Rectal smooth muscle tissue (tissue), 1 donor: Measurements from ENCODE around the gene CDKAL1.
"Not testable (repeated sequence)": the region's sequence is repeated elsewhere in the genome, so short reads cannot be mapped to it uniquely, and the experiment has no call there.

Experiments used
- H3K27ac ChIP-seq: one replicate; pipeline ENCODE4 v1.7.0; 2013; ENCODE audit warnings: low read depth, low read length, inconsistent platforms
- H3K27me3 ChIP-seq: one replicate; pipeline ENCODE4 v1.7.0; 2013; ENCODE audit warnings: low read length; ENCODE audit not compliant: control insufficient read depth, insufficient read depth
- H3K36me3 ChIP-seq: one replicate; pipeline ENCODE4 v1.7.0; 2013; ENCODE audit warnings: low read length; ENCODE audit not compliant: control insufficient read depth, insufficient read depth
- H3K4me1 ChIP-seq: one replicate; pipeline ENCODE4 v1.7.0; 2013; ENCODE audit warnings: low read length; ENCODE audit not compliant: control insufficient read depth, insufficient read depth
- H3K4me3 ChIP-seq: one replicate; pipeline ENCODE4 v1.7.0; 2013; ENCODE audit warnings: low read length
- H3K9ac ChIP-seq: one replicate; pipeline ENCODE4 v1.7.0; 2013; ENCODE audit warnings: low read length

The CDKAL1 gene

GRCh38 chr6:20533746-20534294 lies 437 bp upstream of the CDKAL1 start:
- no peak overlapping the region for H3K9ac ChIP-seq
- peak overlapping the region; percentile 64 for H3K27ac ChIP-seq
- H3K4me1 ChIP-seq, result peaks cover 4% of the 10 kb centered on the region
- peak overlapping the region; percentile 93 for H3K4me3 ChIP-seq
- no peaks in the 10 kb centered on the region for H3K27me3 ChIP-seq
- H3K36me3 ChIP-seq, result no peaks in the 10 kb centered on the region

DNA sequence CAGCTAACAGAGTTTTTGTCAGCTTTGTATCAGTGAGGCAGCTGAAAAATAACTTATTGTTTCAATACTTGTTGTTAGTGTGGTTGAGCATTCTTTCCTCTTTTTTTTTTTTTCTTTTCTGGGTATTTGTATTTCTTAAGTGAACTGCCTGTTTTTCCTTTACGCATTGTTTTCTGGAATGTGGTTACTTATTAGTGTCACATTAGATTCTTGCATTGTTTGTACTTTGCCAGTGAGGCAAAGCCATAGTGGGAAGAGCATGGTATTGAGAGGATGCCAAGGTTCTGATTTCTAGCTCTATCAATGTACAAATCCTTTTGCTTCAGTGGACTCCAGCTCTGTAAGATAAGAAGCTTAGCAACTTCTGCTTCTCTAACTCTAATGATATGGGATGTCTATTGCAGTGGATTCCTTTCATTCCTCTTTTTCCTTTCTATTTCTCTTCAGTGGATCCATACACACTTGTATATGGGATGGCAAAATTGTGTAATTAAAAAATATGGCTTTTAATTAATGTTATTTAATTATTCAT lies 3.9 kb downstream of the CDKAL1 start:
- H3K36me3 ChIP-seq, result no peaks in the 10 kb centered on the region
- peaks cover 6% of the 10 kb centered on the region for H3K4me1 ChIP-seq
- no peaks in the 10 kb centered on the region for H3K27me3 ChIP-seq
- no peak overlapping the region for H3K27ac ChIP-seq
- no peak overlapping the region for H3K9ac ChIP-seq
- H3K4me3 ChIP-seq, result no peak overlapping the region

DNA sequence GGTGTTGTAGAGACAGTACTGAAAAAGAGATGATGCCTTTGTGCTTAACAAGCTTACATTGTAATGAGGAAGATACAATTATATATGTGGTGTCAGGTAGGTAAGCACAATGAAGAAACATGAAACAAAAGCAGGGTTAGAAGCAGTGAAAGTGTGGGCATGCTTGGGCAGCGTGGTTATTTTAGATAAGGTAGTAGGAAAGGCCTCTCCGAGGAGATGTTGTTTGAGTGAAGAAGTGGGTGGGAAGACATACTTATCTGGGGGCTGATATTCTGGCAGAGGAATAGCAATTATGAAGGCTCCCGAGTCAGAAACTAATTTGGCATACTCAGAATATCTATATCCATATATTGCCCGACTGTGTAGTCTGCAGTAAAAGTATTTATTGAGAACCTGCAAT lies 4.7 kb downstream of the CDKAL1 start:
- no peaks in the 10 kb centered on the region for H3K36me3 ChIP-seq
- no peak overlapping the region for H3K27ac ChIP-seq
- no peaks in the 10 kb centered on the region for H3K27me3 ChIP-seq
- no peak overlapping the region for H3K9ac ChIP-seq
- peaks cover 7% of the 10 kb centered on the region for H3K4me1 ChIP-seq
- H3K4me3 ChIP-seq, result no peak overlapping the region

DNA sequence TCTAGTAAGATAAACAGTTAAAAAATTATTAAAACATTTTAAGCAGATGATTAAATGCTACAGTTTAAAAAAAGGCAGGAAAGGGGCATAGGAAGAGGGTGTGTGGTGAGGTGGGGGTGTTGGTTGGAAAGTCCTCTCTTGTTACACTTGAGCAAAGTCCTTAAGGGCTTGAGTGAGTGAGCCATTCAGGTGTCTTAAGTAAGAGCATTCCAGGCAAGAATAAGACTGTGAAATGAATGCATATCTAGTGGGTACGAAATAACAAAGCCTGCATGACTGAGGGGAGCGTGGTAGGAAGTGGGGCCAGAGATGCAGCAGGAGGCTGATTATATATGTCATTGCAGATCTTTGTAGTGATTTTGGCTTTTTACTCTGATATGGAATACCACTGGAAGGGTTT lies 5.1 kb downstream of the CDKAL1 start:
- no peak overlapping the region for H3K27ac ChIP-seq
- peaks cover 7% of the 10 kb centered on the region for H3K4me1 ChIP-seq
- no peak overlapping the region for H3K4me3 ChIP-seq
- no peak overlapping the region for H3K9ac ChIP-seq
- H3K36me3 ChIP-seq, result no peaks in the 10 kb centered on the region
- no peaks in the 10 kb centered on the region for H3K27me3 ChIP-seq

GRCh38 chr6:20540683-20541082 lies 6.4 kb downstream of the CDKAL1 start:
- Histone ChIP-seq H3K4me1 (peaks cover 3% of the 10 kb centered on the region), H3K36me3 (no peaks in the 10 kb centered on the region), H3K27ac (no peak overlapping the region)

DNA sequence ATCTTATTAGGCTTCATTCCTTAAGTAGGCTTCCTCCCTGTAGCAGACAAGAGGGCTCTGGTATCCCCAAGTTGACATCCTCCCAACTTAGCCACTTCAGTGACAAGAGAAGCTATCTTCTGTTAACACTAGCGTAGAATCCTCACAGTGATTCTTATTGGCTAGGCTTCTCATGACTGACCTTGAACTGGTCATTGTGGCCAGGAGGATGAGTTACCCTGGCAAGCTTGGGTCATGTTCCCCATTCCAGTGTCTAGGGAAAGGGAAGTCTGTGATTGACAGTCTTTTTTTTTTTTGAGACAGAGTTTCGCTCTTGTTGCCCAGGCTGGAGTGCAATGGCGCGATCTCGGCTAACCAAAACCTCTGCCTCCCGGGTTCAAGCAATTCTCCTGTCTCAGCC lies 7.1 kb downstream of the CDKAL1 start:
- Histone ChIP-seq H3K4me3 (no peak overlapping the region), H3K27me3 (no peaks in the 10 kb centered on the region), H3K4me1 (peaks cover 3% of the 10 kb centered on the region), H3K9ac (no peak overlapping the region), H3K27ac (no peak overlapping the region), H3K36me3 (no peaks in the 10 kb centered on the region)

More at GRCh38 chr6:20540683-20541082, 6.4 kb downstream of the CDKAL1 start:
- H3K9ac ChIP-seq, result no peak overlapping the region
- H3K4me3 ChIP-seq, result no peak overlapping the region
- no peaks in the 10 kb centered on the region for H3K27me3 ChIP-seq

- no peak overlapping the region for H3K4me3 ChIP-seq
- no peaks in the 10 kb centered on the region for H3K36me3 ChIP-seq
- no peaks in the 10 kb centered on the region for H3K27me3 ChIP-seq
- no peak overlapping the region for H3K27ac ChIP-seq
- H3K4me1 ChIP-seq, result peaks cover 3% of the 10 kb centered on the region
- no peak overlapping the region for H3K9ac ChIP-seq
Measured at GRCh38 chr6:20542927-20543602, 8.8 kb downstream of the CDKAL1 start.

DNA sequence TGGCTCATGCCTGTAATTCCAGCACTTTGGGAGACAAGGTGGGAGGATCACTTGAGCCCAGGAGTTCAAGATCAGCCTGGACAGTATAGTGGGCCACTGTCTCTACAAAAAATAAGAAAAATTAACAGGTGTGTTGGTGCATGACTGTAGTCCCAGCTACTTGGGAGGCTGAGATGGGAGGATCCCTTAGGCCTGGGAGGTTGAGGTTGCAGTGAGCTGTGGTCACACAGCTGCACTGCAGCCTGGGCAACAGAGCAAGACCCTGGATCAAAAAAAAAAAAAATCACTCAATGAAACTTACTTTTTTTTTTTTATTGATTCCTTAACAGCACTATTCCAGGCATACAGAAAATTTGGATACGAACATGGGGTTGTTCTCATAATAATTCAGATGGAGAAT lies 14.0 kb downstream of the CDKAL1 start:
- Histone ChIP-seq H3K4me1 (peaks cover under 1% of the 10 kb centered on the region), H3K9ac (no peak overlapping the region), H3K4me3 (no peak overlapping the region), H3K27me3 (no peaks in the 10 kb centered on the region), H3K27ac (no peak overlapping the region), H3K36me3 (peaks cover 2% of the 10 kb centered on the region)

- H3K36me3 ChIP-seq, H3K27ac ChIP-seq: not testable (repeated sequence)
Measured at GRCh38 chr6:20549398-20549797, 15.1 kb downstream of the CDKAL1 start.

GRCh38 chr6:20554326-20554725 lies 20.1 kb downstream of the CDKAL1 start:
- no peaks in the 10 kb centered on the region for H3K36me3 ChIP-seq
- no peaks in the 10 kb centered on the region for H3K27me3 ChIP-seq

More at GRCh38 chr6:20549398-20549797, 15.1 kb downstream of the CDKAL1 start:
- not testable (repeated sequence) for H3K9ac ChIP-seq, H3K4me1 ChIP-seq, H3K27me3 ChIP-seq, H3K4me3 ChIP-seq

GRCh38 chr6:20554817-20555216 lies 20.6 kb downstream of the CDKAL1 start:
- Histone ChIP-seq H3K9ac (no peak overlapping the region), H3K36me3 (no peaks in the 10 kb centered on the region), H3K4me3 (no peak overlapping the region), H3K4me1 (no peaks in the 10 kb centered on the region), H3K27ac (no peak overlapping the region), H3K27me3 (no peaks in the 10 kb centered on the region)

More at GRCh38 chr6:20554326-20554725, 20.1 kb downstream of the CDKAL1 start:
- no peak overlapping the region for H3K4me3 ChIP-seq
- H3K9ac ChIP-seq, result no peak overlapping the region
- H3K4me1 ChIP-seq, result no peaks in the 10 kb centered on the region
- H3K27ac ChIP-seq, result no peak overlapping the region

DNA sequence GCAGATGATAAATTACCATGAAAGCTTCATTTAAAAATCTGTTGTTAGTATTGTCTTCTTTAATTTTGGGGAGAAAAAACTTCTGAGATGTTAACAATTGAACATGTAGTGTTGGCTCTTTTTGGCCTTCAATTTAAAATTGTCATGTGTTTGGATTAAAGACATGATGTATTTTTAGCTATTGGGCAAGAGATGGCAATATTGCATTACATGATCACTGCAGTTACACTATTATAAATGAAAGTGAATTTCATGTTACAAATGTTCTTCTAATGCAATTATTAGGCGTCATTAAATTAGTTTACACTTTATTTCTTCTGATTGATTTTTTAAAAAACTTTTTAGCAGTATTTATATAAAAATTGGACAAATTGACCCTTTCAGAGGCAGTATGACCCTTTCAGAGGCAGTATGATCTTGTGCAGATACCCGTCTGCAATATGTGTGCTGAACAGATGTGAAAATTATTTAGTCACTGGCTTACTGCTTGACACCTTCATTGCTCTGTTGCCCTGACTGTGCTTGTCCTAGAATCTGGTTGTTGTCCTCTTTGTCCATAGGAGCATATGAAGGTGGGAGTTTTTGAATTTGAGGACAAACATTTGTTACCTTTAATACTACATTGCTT lies 25.8 kb downstream of the CDKAL1 start:
- H3K36me3 ChIP-seq, result no peaks in the 10 kb centered on the region

More for the DNA sequence above, 25.8 kb downstream of the CDKAL1 start:
- Histone ChIP-seq H3K27ac (no peak overlapping the region), H3K27me3 (no peaks in the 10 kb centered on the region), H3K4me1 (peaks cover 2% of the 10 kb centered on the region), H3K4me3 (no peak overlapping the region), H3K9ac (no peak overlapping the region)
